HEK293 (cell line): Measurements from ENCODE around the gene MAN2B2.

Experiments used
- OVOL3 ChIP-seq: fragments of 450-650 bp; formaldehyde crosslinking; IDR thresholded peaks from 2 replicates; pipeline ENCODE4 v1.5.1; 2016; ENCODE audit warnings: missing biosample characterization, missing genetic modification characterization
- ZFP3 ChIP-seq: fragments of 450-650 bp; formaldehyde crosslinking; IDR thresholded peaks from 2 replicates; pipeline ENCODE4 v1.5.1; 2016; ENCODE audit warnings: low read depth, missing biosample characterization, missing genetic modification characterization
- ZNF155 ChIP-seq: fragments of 450-650 bp; formaldehyde crosslinking; IDR thresholded peaks from 2 replicates; pipeline ENCODE4 v1.5.1; 2016; ENCODE audit warnings: missing biosample characterization, missing genetic modification characterization
- ZNF202 ChIP-seq: fragments of 450-650 bp; formaldehyde crosslinking; IDR thresholded peaks from 2 replicates; pipeline ENCODE4 v1.5.1; 2016; ENCODE audit warnings: missing biosample characterization, missing genetic modification characterization, borderline replicate concordance
- ZNF302 ChIP-seq: fragments of 450-650 bp; formaldehyde crosslinking; IDR thresholded peaks from 2 replicates; pipeline ENCODE4 v1.5.1; 2016; ENCODE audit warnings: missing biosample characterization, missing genetic modification characterization, low read depth
- ZNF426 ChIP-seq: fragments of 450-650 bp; formaldehyde crosslinking; IDR thresholded peaks from 2 replicates; pipeline ENCODE4 v1.5.1; 2017; ENCODE audit warnings: missing biosample characterization, missing genetic modification characterization, mild to moderate bottlenecking, inconsistent platforms, moderate library complexity
- ZNF561 ChIP-seq: fragments of 450-650 bp; IDR thresholded peaks from 2 replicates; pipeline ENCODE4 v1.5.1; 2018; ENCODE audit warnings: missing biosample characterization, missing genetic modification characterization, borderline replicate concordance
- ZNF830 ChIP-seq: fragments of 450-650 bp; IDR thresholded peaks from 2 replicates; pipeline ENCODE4 v1.5.0; 2018; ENCODE audit warnings: missing biosample characterization, missing genetic modification characterization, low read depth, mild to moderate bottlenecking, moderate library complexity
- TF ChIP-seq, protein P1 (sequence below): fragments of 450-650 bp; formaldehyde crosslinking; IDR thresholded peaks from 2 replicates; pipeline ENCODE4 v1.5.1; 2016; ENCODE audit warnings: missing biosample characterization, missing genetic modification characterization
- TF ChIP-seq, protein P2 (sequence below): fragments of 450-650 bp; formaldehyde crosslinking; IDR thresholded peaks from 2 replicates; pipeline ENCODE4 v1.5.1; 2017; ENCODE audit warnings: missing biosample characterization, missing genetic modification characterization
- TF ChIP-seq, protein P3 (sequence below): fragments of 450-650 bp; formaldehyde crosslinking; conservative IDR thresholded peaks from 2 replicates; pipeline ENCODE4 v1.5.1; 2016; ENCODE audit warnings: low read depth, missing biosample characterization, missing genetic modification characterization
- TF ChIP-seq, protein P4 (sequence below): fragments of 450-650 bp; formaldehyde crosslinking; optimal IDR thresholded peaks from 2 replicates; pipeline ENCODE3; 2016; ENCODE audit warnings: missing biosample characterization, mild to moderate bottlenecking, missing genetic modification characterization
- TF ChIP-seq, protein P5 (sequence below): fragments of 450-650 bp; formaldehyde crosslinking; IDR thresholded peaks from 2 replicates; pipeline ENCODE4 v1.5.1; 2016; ENCODE audit warnings: missing biosample characterization, missing genetic modification characterization, low read depth
- TF ChIP-seq, protein P6 (sequence below): fragments of 450-650 bp; formaldehyde crosslinking; IDR thresholded peaks from 2 replicates; pipeline ENCODE4 v1.5.1; 2017; ENCODE audit warnings: missing biosample characterization, missing genetic modification characterization
- TF ChIP-seq, protein P7 (sequence below): fragments of 450-650 bp; IDR thresholded peaks from 2 replicates; pipeline ENCODE4 v1.5.1; 2018; ENCODE audit warnings: missing biosample characterization, mild to moderate bottlenecking, missing genetic modification characterization
- TF ChIP-seq, protein P8 (sequence below): fragments of 450-650 bp; formaldehyde crosslinking; conservative IDR thresholded peaks from 2 replicates; pipeline ENCODE4 v1.5.1; 2016; ENCODE audit warnings: low read depth, missing biosample characterization, missing genetic modification characterization

The MAN2B2 gene

DNA sequence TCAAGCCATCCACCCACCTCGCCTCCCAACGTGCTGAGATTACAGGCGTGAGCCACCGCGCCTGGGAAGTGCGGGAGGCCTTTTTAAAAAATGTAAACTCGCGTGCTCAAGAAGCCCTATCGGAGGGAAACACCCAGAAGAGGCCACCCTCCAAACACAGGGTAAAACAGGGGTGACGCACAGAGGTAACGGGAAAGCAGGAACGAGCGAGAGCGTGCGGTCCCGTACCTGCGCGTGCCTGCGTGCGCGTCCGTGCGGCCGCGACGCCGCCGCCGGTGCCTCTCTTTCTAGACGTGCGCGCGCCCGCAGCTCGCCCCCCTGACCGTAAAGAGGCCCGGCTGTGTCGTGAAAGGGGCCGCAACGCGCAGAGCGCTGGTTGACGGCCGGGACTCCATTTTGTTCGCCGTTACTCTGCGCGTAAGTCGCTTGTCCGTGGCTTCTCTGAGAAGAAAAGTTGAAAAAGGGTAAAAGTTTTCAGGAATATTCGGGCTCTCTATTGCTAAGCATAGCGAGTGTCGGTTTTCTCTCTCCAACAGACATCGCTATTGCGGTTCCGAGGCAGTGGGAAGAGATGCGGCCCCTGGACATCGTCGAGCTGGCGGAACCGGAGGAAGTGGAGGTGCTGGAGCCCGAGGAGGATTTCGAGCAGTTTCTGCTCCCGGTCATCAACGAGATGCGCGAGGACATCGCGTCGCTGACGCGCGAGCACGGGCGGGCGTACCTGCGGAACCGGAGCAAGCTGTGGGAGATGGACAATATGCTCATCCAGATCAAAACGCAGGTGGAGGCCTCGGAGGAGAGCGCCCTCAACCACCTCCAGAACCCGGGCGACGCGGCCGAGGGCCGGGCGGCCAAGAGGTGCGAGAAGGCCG lies 65.5 kb downstream of the MAN2B2 start, which contains the start of gene MRFAP1 (continued):
- TF ChIP-seq, protein P1, sequence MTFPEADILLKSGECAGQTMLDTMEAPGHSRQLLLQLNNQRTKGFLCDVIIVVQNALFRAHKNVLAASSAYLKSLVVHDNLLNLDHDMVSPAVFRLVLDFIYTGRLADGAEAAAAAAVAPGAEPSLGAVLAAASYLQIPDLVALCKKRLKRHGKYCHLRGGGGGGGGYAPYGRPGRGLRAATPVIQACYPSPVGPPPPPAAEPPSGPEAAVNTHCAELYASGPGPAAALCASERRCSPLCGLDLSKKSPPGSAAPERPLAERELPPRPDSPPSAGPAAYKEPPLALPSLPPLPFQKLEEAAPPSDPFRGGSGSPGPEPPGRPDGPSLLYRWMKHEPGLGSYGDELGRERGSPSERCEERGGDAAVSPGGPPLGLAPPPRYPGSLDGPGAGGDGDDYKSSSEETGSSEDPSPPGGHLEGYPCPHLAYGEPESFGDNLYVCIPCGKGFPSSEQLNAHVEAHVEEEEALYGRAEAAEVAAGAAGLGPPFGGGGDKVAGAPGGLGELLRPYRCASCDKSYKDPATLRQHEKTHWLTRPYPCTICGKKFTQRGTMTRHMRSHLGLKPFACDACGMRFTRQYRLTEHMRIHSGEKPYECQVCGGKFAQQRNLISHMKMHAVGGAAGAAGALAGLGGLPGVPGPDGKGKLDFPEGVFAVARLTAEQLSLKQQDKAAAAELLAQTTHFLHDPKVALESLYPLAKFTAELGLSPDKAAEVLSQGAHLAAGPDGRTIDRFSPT (tag by site-specific recombination): no peak
- TF ChIP-seq ZNF202 (tag by site-specific recombination) (no peak), ZNF302 (tag by site-specific recombination) (no peak), ZNF830 (tag by site-specific recombination) (no peak), ZNF561 (tag by site-specific recombination) (peak; percentile 50; the same call in 1 of the 2 replicates), ZNF155 (no peak), ZNF426 (tag by site-specific recombination) (no peak), OVOL3 (peak; percentile 56; the same call in 1 of the 2 replicates), ZFP3 (tag by site-specific recombination) (no peak)
- TF ChIP-seq, protein P2, sequence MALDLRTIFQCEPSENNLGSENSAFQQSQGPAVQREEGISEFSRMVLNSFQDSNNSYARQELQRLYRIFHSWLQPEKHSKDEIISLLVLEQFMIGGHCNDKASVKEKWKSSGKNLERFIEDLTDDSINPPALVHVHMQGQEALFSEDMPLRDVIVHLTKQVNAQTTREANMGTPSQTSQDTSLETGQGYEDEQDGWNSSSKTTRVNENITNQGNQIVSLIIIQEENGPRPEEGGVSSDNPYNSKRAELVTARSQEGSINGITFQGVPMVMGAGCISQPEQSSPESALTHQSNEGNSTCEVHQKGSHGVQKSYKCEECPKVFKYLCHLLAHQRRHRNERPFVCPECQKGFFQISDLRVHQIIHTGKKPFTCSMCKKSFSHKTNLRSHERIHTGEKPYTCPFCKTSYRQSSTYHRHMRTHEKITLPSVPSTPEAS: no peak
- TF ChIP-seq, protein P3, sequence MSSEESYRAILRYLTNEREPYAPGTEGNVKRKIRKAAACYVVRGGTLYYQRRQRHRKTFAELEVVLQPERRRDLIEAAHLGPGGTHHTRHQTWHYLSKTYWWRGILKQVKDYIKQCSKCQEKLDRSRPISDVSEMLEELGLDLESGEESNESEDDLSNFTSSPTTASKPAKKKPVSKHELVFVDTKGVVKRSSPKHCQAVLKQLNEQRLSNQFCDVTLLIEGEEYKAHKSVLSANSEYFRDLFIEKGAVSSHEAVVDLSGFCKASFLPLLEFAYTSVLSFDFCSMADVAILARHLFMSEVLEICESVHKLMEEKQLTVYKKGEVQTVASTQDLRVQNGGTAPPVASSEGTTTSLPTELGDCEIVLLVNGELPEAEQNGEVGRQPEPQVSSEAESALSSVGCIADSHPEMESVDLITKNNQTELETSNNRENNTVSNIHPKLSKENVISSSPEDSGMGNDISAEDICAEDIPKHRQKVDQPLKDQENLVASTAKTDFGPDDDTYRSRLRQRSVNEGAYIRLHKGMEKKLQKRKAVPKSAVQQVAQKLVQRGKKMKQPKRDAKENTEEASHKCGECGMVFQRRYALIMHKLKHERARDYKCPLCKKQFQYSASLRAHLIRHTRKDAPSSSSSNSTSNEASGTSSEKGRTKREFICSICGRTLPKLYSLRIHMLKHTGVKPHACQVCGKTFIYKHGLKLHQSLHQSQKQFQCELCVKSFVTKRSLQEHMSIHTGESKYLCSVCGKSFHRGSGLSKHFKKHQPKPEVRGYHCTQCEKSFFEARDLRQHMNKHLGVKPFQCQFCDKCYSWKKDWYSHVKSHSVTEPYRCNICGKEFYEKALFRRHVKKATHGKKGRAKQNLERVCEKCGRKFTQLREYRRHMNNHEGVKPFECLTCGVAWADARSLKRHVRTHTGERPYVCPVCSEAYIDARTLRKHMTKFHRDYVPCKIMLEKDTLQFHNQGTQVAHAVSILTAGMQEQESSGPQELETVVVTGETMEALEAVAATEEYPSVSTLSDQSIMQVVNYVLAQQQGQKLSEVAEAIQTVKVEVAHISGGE (tag by site-specific recombination): no peak
- TF ChIP-seq, protein P4, sequence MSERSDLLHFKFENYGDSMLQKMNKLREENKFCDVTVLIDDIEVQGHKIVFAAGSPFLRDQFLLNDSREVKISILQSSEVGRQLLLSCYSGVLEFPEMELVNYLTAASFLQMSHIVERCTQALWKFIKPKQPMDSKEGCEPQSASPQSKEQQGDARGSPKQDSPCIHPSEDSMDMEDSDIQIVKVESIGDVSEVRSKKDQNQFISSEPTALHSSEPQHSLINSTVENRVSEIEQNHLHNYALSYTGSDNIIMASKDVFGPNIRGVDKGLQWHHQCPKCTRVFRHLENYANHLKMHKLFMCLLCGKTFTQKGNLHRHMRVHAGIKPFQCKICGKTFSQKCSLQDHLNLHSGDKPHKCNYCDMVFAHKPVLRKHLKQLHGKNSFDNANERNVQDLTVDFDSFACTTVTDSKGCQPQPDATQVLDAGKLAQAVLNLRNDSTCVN: peak; percentile 98
- TF ChIP-seq, protein P5, sequence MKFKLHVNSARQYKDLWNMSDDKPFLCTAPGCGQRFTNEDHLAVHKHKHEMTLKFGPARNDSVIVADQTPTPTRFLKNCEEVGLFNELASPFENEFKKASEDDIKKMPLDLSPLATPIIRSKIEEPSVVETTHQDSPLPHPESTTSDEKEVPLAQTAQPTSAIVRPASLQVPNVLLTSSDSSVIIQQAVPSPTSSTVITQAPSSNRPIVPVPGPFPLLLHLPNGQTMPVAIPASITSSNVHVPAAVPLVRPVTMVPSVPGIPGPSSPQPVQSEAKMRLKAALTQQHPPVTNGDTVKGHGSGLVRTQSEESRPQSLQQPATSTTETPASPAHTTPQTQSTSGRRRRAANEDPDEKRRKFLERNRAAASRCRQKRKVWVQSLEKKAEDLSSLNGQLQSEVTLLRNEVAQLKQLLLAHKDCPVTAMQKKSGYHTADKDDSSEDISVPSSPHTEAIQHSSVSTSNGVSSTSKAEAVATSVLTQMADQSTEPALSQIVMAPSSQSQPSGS (tag by site-specific recombination): no peak
- TF ChIP-seq, protein P6, sequence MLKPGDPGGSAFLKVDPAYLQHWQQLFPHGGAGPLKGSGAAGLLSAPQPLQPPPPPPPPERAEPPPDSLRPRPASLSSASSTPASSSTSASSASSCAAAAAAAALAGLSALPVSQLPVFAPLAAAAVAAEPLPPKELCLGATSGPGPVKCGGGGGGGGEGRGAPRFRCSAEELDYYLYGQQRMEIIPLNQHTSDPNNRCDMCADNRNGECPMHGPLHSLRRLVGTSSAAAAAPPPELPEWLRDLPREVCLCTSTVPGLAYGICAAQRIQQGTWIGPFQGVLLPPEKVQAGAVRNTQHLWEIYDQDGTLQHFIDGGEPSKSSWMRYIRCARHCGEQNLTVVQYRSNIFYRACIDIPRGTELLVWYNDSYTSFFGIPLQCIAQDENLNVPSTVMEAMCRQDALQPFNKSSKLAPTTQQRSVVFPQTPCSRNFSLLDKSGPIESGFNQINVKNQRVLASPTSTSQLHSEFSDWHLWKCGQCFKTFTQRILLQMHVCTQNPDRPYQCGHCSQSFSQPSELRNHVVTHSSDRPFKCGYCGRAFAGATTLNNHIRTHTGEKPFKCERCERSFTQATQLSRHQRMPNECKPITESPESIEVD (tag by site-specific recombination): no peak
- TF ChIP-seq, protein P7, sequence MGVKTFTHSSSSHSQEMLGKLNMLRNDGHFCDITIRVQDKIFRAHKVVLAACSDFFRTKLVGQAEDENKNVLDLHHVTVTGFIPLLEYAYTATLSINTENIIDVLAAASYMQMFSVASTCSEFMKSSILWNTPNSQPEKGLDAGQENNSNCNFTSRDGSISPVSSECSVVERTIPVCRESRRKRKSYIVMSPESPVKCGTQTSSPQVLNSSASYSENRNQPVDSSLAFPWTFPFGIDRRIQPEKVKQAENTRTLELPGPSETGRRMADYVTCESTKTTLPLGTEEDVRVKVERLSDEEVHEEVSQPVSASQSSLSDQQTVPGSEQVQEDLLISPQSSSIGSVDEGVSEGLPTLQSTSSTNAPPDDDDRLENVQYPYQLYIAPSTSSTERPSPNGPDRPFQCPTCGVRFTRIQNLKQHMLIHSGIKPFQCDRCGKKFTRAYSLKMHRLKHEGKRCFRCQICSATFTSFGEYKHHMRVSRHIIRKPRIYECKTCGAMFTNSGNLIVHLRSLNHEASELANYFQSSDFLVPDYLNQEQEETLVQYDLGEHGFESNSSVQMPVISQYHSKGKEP (tag by site-specific recombination): no peak
- TF ChIP-seq, protein P8, sequence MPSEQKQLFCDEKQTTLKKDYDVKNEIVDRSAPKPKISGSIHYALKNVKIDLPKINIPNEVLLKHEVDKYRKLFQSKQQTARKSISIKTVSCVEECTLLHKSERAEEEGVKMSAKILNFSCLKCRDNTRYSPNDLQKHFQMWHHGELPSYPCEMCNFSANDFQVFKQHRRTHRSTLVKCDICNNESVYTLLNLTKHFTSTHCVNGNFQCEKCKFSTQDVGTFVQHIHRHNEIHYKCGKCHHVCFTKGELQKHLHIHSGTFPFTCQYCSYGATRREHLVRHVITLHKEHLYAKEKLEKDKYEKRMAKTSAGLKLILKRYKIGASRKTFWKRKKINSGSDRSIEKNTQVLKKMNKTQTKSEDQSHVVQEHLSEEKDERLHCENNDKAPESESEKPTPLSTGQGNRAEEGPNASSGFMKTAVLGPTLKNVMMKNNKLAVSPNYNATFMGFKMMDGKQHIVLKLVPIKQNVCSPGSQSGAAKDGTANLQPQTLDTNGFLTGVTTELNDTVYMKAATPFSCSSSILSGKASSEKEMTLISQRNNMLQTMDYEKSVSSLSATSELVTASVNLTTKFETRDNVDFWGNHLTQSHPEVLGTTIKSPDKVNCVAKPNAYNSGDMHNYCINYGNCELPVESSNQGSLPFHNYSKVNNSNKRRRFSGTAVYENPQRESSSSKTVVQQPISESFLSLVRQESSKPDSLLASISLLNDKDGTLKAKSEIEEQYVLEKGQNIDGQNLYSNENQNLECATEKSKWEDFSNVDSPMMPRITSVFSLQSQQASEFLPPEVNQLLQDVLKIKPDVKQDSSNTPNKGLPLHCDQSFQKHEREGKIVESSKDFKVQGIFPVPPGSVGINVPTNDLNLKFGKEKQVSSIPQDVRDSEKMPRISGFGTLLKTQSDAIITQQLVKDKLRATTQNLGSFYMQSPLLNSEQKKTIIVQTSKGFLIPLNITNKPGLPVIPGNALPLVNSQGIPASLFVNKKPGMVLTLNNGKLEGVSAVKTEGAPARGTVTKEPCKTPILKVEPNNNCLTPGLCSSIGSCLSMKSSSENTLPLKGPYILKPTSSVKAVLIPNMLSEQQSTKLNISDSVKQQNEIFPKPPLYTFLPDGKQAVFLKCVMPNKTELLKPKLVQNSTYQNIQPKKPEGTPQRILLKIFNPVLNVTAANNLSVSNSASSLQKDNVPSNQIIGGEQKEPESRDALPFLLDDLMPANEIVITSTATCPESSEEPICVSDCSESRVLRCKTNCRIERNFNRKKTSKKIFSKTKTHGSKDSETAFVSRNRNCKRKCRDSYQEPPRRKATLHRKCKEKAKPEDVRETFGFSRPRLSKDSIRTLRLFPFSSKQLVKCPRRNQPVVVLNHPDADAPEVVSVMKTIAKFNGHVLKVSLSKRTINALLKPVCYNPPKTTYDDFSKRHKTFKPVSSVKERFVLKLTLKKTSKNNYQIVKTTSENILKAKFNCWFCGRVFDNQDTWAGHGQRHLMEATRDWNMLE (tag by site-specific recombination): no peak
